Measurements from ENCODE around the gene KRT14. TPM values are rescaled to one million over a fixed set of nuclear protein-coding genes. Genes with fewer than 3 reads are reported as not detected.
"Not testable (repeated sequence)": the region's sequence is repeated elsewhere in the genome, so short reads cannot be mapped to it uniquely, and the experiment has no call there.

The KRT14 gene
- not detected for total RNA-seq

GRCh38 chr17:41586863-41587495 lies at the start of gene KRT14:
KRT14 (minus strand) TSS chr17:41586895; CDS start chr17:41586834, 61 bp downstream.
- Mint-ChIP-seq H3K4me1 (ENCODE audit: low read depth) (no peaks in the 10 kb centered on the region), H3K27me3 (ENCODE audit: low read depth) (peaks cover 28% of the 10 kb centered on the region), H3K36me3 (ENCODE audit: insufficient read depth) (no peaks in the 10 kb centered on the region), H3K9me3 (no peaks in the 10 kb centered on the region), H3K4me3 (no peak within 1 kb of the TSS)
- ATAC-seq (no peak), DNase-seq (no peak)

- no peak for DNase-seq
- Mint-ChIP-seq H3K4me1 (ENCODE audit: low read depth) (no peaks in the 10 kb centered on the region), H3K9me3 (no peaks in the 10 kb centered on the region), H3K4me3 (no peak overlapping the region), H3K36me3 (ENCODE audit: insufficient read depth) (no peaks in the 10 kb centered on the region), H3K27me3 (ENCODE audit: low read depth) (no peaks in the 10 kb centered on the region)
- ATAC-seq = no peak
Observed at GRCh38 chr17:41635121-41636097, 48.7 kb upstream of the KRT14 start.

DNA sequence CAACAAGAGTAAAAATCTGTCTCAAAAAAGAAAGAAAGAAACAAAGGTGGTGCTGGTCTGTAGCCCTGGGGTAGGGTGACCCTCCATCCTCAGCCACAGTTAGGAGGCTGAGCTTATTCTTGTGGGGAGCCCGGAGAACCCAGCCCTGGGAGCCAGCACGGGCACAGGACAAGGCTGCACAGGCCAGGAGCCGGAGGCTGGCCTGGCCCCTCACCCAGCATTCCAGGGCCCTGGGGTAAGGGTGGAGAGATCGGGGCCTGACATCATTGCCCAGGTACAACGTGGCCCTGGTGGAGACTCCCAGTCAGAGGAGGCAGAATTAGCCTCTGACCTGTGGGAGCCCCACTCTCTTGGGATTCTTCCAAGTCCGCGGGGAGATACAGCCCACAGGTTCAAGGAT lies 47.9 kb upstream of the KRT14 start:
- DNase-seq (no peak), ATAC-seq (no peak)
- H3K27me3 Mint-ChIP-seq (ENCODE audit: low read depth) = no peaks in the 10 kb centered on the region
- no peak overlapping the region for H3K4me3 Mint-ChIP-seq
- H3K36me3 Mint-ChIP-seq (ENCODE audit: insufficient read depth) = no peaks in the 10 kb centered on the region
- H3K4me1 Mint-ChIP-seq (ENCODE audit: low read depth) = no peaks in the 10 kb centered on the region
- H3K9me3 Mint-ChIP-seq = no peaks in the 10 kb centered on the region

GRCh38 chr17:41633556-41634199 lies 47.0 kb upstream of the KRT14 start:
- ATAC-seq = no peak
- no peak overlapping the region for H3K4me3 Mint-ChIP-seq

DNA sequence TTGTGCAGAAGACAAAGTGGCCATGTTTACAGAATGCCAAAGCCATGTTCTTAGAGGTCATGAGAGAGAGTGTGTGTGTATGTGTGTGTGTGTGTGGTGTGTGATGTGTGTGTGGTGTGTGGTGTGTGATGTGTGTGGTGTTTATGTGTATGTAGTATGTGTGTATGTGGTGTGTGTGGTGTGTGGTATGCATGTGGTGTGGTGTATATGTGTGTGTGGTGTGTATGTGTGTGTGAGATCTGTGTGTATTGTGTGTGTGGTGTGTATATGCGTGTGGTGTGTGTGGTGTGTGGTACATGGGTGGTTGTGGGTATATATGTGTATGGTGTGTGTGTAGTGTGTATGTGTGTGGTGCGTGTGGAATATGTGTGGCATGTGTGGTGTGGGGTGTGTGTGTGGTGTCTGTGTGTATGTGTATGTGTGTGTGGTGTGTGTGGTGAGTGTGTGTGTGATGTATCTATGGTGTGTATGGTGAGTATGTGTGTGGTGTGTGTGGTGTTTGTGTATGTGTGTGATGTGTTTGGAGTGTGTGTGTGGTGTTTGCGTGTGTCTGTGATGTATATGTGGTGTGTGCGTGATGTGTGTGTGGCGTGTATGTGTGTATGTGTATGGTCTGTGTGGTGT lies 45.9 kb upstream of the KRT14 start:
- no peaks in the 10 kb centered on the region for H3K36me3 Mint-ChIP-seq (ENCODE audit: insufficient read depth)
- no peak overlapping the region for H3K4me3 Mint-ChIP-seq
- no peak for ATAC-seq
- H3K9me3 Mint-ChIP-seq = no peaks in the 10 kb centered on the region
- H3K4me1 Mint-ChIP-seq (ENCODE audit: low read depth) = no peaks in the 10 kb centered on the region
- H3K27me3 Mint-ChIP-seq (ENCODE audit: low read depth) = no peaks in the 10 kb centered on the region
- DNase-seq = no peak

More at GRCh38 chr17:41633556-41634199, 47.0 kb upstream of the KRT14 start:
- no peaks in the 10 kb centered on the region for H3K9me3 Mint-ChIP-seq
- H3K36me3 Mint-ChIP-seq (ENCODE audit: insufficient read depth) = no peaks in the 10 kb centered on the region
- H3K27me3 Mint-ChIP-seq (ENCODE audit: low read depth) = no peaks in the 10 kb centered on the region
- DNase-seq = no peak
- H3K4me1 Mint-ChIP-seq (ENCODE audit: low read depth) = no peaks in the 10 kb centered on the region

GRCh38 chr17:41631898-41632285 lies 45.2 kb upstream of the KRT14 start:
- ATAC-seq (no peak), DNase-seq (no peak)
- Mint-ChIP-seq H3K4me3 (no peak overlapping the region), H3K9me3 (no peaks in the 10 kb centered on the region), H3K4me1 (ENCODE audit: low read depth) (no peaks in the 10 kb centered on the region), H3K27me3 (ENCODE audit: low read depth) (no peaks in the 10 kb centered on the region), H3K36me3 (ENCODE audit: insufficient read depth) (no peaks in the 10 kb centered on the region)

GRCh38 chr17:41631025-41631897 lies 44.6 kb upstream of the KRT14 start:
- Mint-ChIP-seq H3K4me3 (no peak overlapping the region), H3K27me3 (ENCODE audit: low read depth) (no peaks in the 10 kb centered on the region), H3K4me1 (ENCODE audit: low read depth) (no peaks in the 10 kb centered on the region), H3K36me3 (ENCODE audit: insufficient read depth) (no peaks in the 10 kb centered on the region), H3K9me3 (no peaks in the 10 kb centered on the region)
- ATAC-seq (no peak), DNase-seq (no peak)

- no peaks in the 10 kb centered on the region for H3K4me1 Mint-ChIP-seq (ENCODE audit: low read depth)
- DNase-seq (no peak), ATAC-seq (no peak)
- H3K9me3 Mint-ChIP-seq = no peaks in the 10 kb centered on the region
- H3K4me3 Mint-ChIP-seq = no peak overlapping the region
- no peaks in the 10 kb centered on the region for H3K36me3 Mint-ChIP-seq (ENCODE audit: insufficient read depth)
- H3K27me3 Mint-ChIP-seq (ENCODE audit: low read depth) = no peaks in the 10 kb centered on the region
Observed at GRCh38 chr17:41629826-41630670, 43.4 kb upstream of the KRT14 start.

- no peak for DNase-seq
- ATAC-seq = no peak
- H3K4me3 Mint-ChIP-seq = no peak overlapping the region
- H3K9me3 Mint-ChIP-seq = no peaks in the 10 kb centered on the region
- H3K27me3 Mint-ChIP-seq (ENCODE audit: low read depth) = no peaks in the 10 kb centered on the region
- no peaks in the 10 kb centered on the region for H3K36me3 Mint-ChIP-seq (ENCODE audit: insufficient read depth)
- no peaks in the 10 kb centered on the region for H3K4me1 Mint-ChIP-seq (ENCODE audit: low read depth)
Observed at GRCh38 chr17:41629316-41629715, 42.6 kb upstream of the KRT14 start.

- not testable (repeated sequence) for H3K27me3 Mint-ChIP-seq (ENCODE audit: low read depth); H3K9me3 Mint-ChIP-seq; ATAC-seq; H3K4me3 Mint-ChIP-seq; H3K4me1 Mint-ChIP-seq (ENCODE audit: low read depth); H3K36me3 Mint-ChIP-seq (ENCODE audit: insufficient read depth); DNase-seq
Observed at GRCh38 chr17:41628621-41629255, 42.0 kb upstream of the KRT14 start.

- not testable (repeated sequence) for ATAC-seq; H3K27me3 Mint-ChIP-seq (ENCODE audit: low read depth); H3K36me3 Mint-ChIP-seq (ENCODE audit: insufficient read depth); H3K4me1 Mint-ChIP-seq (ENCODE audit: low read depth); H3K4me3 Mint-ChIP-seq; DNase-seq; H3K9me3 Mint-ChIP-seq
Observed at GRCh38 chr17:41628073-41628370, 41.3 kb upstream of the KRT14 start.

DNA sequence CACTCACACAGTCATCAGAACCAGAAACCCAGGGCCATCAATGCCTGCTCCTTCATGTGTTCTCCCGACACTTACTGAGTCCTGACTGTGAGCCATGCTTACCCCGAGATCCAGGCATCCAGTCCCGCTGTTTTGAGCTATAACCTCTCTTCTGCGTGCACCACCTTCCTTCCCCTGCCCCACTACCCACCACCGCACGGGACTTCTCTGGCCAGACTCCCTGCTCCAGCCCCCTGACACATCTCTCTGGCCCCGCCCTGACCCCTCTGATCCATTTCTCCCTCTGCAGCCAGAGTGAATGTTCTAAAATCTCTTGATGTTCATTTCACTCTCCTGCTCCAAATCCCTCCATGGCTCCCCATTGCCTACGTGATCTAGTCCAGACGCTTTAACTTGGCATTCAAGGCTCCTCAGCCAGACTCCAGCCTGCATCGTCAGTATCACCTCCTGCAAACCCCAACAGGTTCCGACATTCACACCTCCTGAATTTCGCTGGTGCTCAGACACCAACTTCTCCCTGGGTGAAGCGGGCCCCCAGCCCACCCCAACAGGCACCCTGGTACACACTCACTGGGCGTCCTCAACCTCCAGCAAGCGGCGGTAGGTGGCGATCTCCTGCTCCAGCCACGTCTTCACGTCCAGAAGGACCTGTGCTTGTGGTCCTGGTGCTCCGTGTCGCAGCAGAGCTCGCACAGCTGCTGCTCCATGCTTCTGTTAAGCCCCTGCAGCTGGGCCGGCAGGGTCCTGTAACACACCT lies 40.8 kb upstream of the KRT14 start:
- Mint-ChIP-seq H3K36me3 (ENCODE audit: insufficient read depth) (no peaks in the 10 kb centered on the region), H3K4me1 (ENCODE audit: low read depth) (no peaks in the 10 kb centered on the region)

More for the DNA sequence above, 40.8 kb upstream of the KRT14 start:
- no peaks in the 10 kb centered on the region for H3K9me3 Mint-ChIP-seq
- H3K27me3 Mint-ChIP-seq (ENCODE audit: low read depth) = no peaks in the 10 kb centered on the region
- no peak for ATAC-seq
- no peak overlapping the region for H3K4me3 Mint-ChIP-seq
- no peak for DNase-seq

Measured in activated T-cell treated with anti-CD3 and anti-CD28 coated beads, Interleukin-2, amount 50 U/mL, for 4 hours (primary cell).